OCI-LY7 (cell line): Measurements from ENCODE around the gene HIVEP2.

Experiments
- CTCF ChIP-seq: fragments of 200-600 bp; sonication (generic); conservative IDR thresholded peaks from 2 replicates; pipeline ENCODE4 v1.5.1; 2014; ENCODE audit warnings: mild to moderate bottlenecking, antibody characterized with exemption, low read length, moderate library complexity, mixed read lengths
- EZH2phosphoT487 ChIP-seq: fragments of 200-600 bp; sonication (generic); IDR thresholded peaks from 2 replicates; pipeline ENCODE4 v1.6.1; 2018; ENCODE audit warnings: low read depth, borderline replicate concordance, mild to moderate bottlenecking, mixed run types, antibody characterized with exemption, low read length, moderate library complexity, mixed read lengths

GRCh38 chr6:142870787-142871415 lies 74.1 kb downstream of the HIVEP2 start:
- no peak for TF ChIP-seq CTCF
- no peak for TF ChIP-seq EZH2phosphoT487
